Memory B cell (primary cell): ENCODE data around the gene RILPL2.
A peak's percentile ranks its signal among the peaks of the same experiment; 100 is the strongest.

Experiments used
- ATAC-seq: fragments of 150-1000 bp; cut with Tn5 transposase; 2 replicates; pipeline ENCODE4 v1.10.0; 2021; ENCODE audit warnings: low read depth, mild to moderate bottlenecking, moderate library complexity
- DNase-seq, 2 donors: peaks; one replicate each; pipeline ENCODE4 v3.0.0; 2022; ENCODE audit warnings: low spot score in 2 of 2
- H3K27ac Mint-ChIP-seq: one replicate; pipeline ENCODE4 v1.8.0; 2022; ENCODE audit warnings: mild to moderate bottlenecking, moderate library complexity, mixed read lengths
- H3K27me3 Mint-ChIP-seq: one replicate; pipeline ENCODE4 v1.8.0; 2022; ENCODE audit warnings: mixed read lengths
- H3K36me3 Mint-ChIP-seq: one replicate; pipeline ENCODE4 v1.8.0; 2022; ENCODE audit warnings: mild to moderate bottlenecking, mixed read lengths
- H3K4me1 Mint-ChIP-seq: one replicate; pipeline ENCODE4 v1.8.0; 2022; ENCODE audit warnings: mixed read lengths
- H3K4me3 Mint-ChIP-seq: one replicate; pipeline ENCODE4 v1.8.0; 2022; ENCODE audit warnings: mild to moderate bottlenecking, moderate library complexity, mixed read lengths
- H3K9me3 Mint-ChIP-seq: one replicate; pipeline ENCODE4 v1.8.0; 2022; ENCODE audit warnings: mixed read lengths

RILPL2 gene

DNA sequence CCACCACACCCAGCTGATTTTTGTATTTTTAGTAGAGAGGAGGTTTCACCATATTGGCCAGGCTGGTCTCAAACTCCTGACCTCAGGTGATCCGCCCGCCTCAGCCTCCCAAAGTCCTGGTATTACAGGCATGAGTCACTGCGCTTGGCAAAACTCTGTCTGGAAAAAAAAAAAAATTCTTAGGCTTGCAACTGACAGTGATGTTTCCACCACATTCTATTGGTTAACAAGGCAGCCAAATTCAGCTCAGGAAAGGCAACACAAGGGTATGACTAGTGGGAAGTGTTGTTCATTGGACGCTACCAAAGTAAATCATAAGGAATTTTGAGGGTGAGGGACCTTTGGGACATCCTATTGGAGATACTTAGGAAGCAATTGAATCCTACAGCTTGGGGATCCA is 69.0 kb downstream of the RILPL2 start:
- peaks cover 9% of the 10 kb centered on the region for H3K4me1 Mint-ChIP-seq
- ATAC-seq (no peak), DNase-seq (no peak)
- H3K9me3 Mint-ChIP-seq: no peaks in the 10 kb centered on the region
- H3K27ac Mint-ChIP-seq: peak overlapping the region; percentile 45
- H3K4me3 Mint-ChIP-seq: no peak overlapping the region
- H3K36me3 Mint-ChIP-seq: no peaks in the 10 kb centered on the region
- no peaks in the 10 kb centered on the region for H3K27me3 Mint-ChIP-seq
